ENCODE measurements around the gene TTC27. TPM values are rescaled to one million over a fixed set of nuclear protein-coding genes. Genes with fewer than 3 reads are reported as not detected.

The TTC27 gene
- total RNA-seq, 1 donor from 2014 or later: 20.4 TPM

- H3K9me3 Mint-ChIP-seq: no peaks in the 10 kb centered on the region
- no peak overlapping the region for H3K4me3 Mint-ChIP-seq
- H3K27ac Mint-ChIP-seq: no peak overlapping the region
- no peaks in the 10 kb centered on the region for H3K36me3 Mint-ChIP-seq
- DNase-seq (ENCODE audit: extremely low spot score, unreplicated experiment): no peak
- no peak for TF ChIP-seq CTCF (conservative IDR thresholded peaks at IDR 0.05)
- no peaks in the 10 kb centered on the region for H3K27me3 Mint-ChIP-seq
- H3K4me1 Mint-ChIP-seq (ENCODE audit: unreplicated experiment): no peaks in the 10 kb centered on the region
Measured at GRCh38 chr2:32688541-32688940, 60.7 kb downstream of the TTC27 start.

- DNase-seq (ENCODE audit: extremely low spot score, unreplicated experiment): no peak
- H3K9me3 Mint-ChIP-seq: no peaks in the 10 kb centered on the region
- no peaks in the 10 kb centered on the region for H3K27me3 Mint-ChIP-seq
- no peak overlapping the region for H3K27ac Mint-ChIP-seq
- TF ChIP-seq CTCF (conservative IDR thresholded peaks at IDR 0.05): no peak
- H3K36me3 Mint-ChIP-seq: no peaks in the 10 kb centered on the region
- H3K4me1 Mint-ChIP-seq (ENCODE audit: unreplicated experiment): no peaks in the 10 kb centered on the region
- H3K4me3 Mint-ChIP-seq: no peak overlapping the region
Measured at GRCh38 chr2:32691678-32692077, 63.8 kb downstream of the TTC27 start.

GRCh38 chr2:32696439-32696838, 68.6 kb downstream of the TTC27 start:
- Mint-ChIP-seq H3K36me3 (no peaks in the 10 kb centered on the region), H3K4me3 (no peak overlapping the region), H3K27ac (no peak overlapping the region), H3K9me3 (no peaks in the 10 kb centered on the region), H3K4me1 (ENCODE audit: unreplicated experiment) (peaks cover 3% of the 10 kb centered on the region), H3K27me3 (no peaks in the 10 kb centered on the region)
- TF ChIP-seq CTCF (conservative IDR thresholded peaks at IDR 0.05): no peak
- DNase-seq (ENCODE audit: extremely low spot score, unreplicated experiment): no peak

GRCh38 chr2:32697156-32697555, 69.3 kb downstream of the TTC27 start:
- H3K9me3 Mint-ChIP-seq: no peaks in the 10 kb centered on the region
- no peaks in the 10 kb centered on the region for H3K27me3 Mint-ChIP-seq
- DNase-seq (ENCODE audit: extremely low spot score, unreplicated experiment): no peak
- H3K4me3 Mint-ChIP-seq: no peak overlapping the region
- H3K27ac Mint-ChIP-seq: no peak overlapping the region
- peaks cover under 1% of the 10 kb centered on the region for H3K36me3 Mint-ChIP-seq
- H3K4me1 Mint-ChIP-seq (ENCODE audit: unreplicated experiment): peaks cover 3% of the 10 kb centered on the region
- TF ChIP-seq CTCF (conservative IDR thresholded peaks at IDR 0.05): no peak

GRCh38 chr2:32699151-32699550, 71.3 kb downstream of the TTC27 start:
- no peak for DNase-seq (ENCODE audit: extremely low spot score, unreplicated experiment)

More at GRCh38 chr2:32699151-32699550, 71.3 kb downstream of the TTC27 start:
- Mint-ChIP-seq H3K36me3 (peaks cover 4% of the 10 kb centered on the region), H3K9me3 (no peaks in the 10 kb centered on the region), H3K4me3 (no peak overlapping the region), H3K4me1 (ENCODE audit: unreplicated experiment) (peaks cover 3% of the 10 kb centered on the region), H3K27ac (no peak overlapping the region), H3K27me3 (no peaks in the 10 kb centered on the region)
- no peak for TF ChIP-seq CTCF (conservative IDR thresholded peaks at IDR 0.05)
